H1 (cell line): ENCODE data around the gene DOCK8. TPM values are rescaled to one million over a fixed set of nuclear protein-coding genes. Genes with fewer than 3 reads are reported as not detected.

Source experiments
- CBX5 ChIP-seq: fragments of 300-800, 300-1000 bp; sonication (generic); IDR thresholded peaks from 2 replicates; pipeline ENCODE4 v1.7.1; 2016; ENCODE audit warnings: antibody characterized with exemption, low read length, low read depth
- CHD1 ChIP-seq: IDR thresholded peaks from 2 replicates; pipeline ENCODE4 v1.6.1; 2012; ENCODE audit warnings: low read depth, low read length, improper control_type of control experiment
- CREB1 ChIP-seq: IDR thresholded peaks from 2 replicates; pipeline ENCODE4 v1.6.1; 2012; ENCODE audit warnings: inconsistent platforms
- JUN ChIP-seq: IDR thresholded peaks from 2 replicates; pipeline ENCODE4 v1.6.1; 2011; ENCODE audit warnings: low read depth, mild to moderate bottlenecking, improper control_type of control experiment, low read length
- POU5F1 ChIP-seq: IDR thresholded peaks from 2 replicates; pipeline ENCODE4 v1.6.1; 2011; ENCODE audit warnings: low read depth, mild to moderate bottlenecking, low read length, moderate library complexity
- polyA plus RNA-seq, 7 experiments: library from polyadenylated mRNA; depleted of rRNA in 3 of 7; stranded (reverse) in 5 of 7; unstranded in 2 of 7; fragments of >200 nt in 5 of 7; fragments of 200-250 nt in 2 of 7; gene quantifications; 1 replicate in 5 of 7; 2 replicates in 1 of 7; 4 replicates in 1 of 7; pipeline versions ENCODE4 v1.2.1 to v1.2.3, GENCODE V29; 2011 to 2013; ENCODE audit warnings: missing spikeins in 2 of 7, mixed read lengths in 2 of 7
- total RNA-seq: library from RNA; stranded (reverse); fragmentation: NEBNext Ultra II Directional; extraction: Animal tissue kit (Norgen Biotek cat#: 25700); gene quantifications from 2 replicates; pipeline ENCODE4 v1.2.1, GENCODE V29; 2021
- TF ChIP-seq, protein P1 (sequence below), 3 experiments: IDR thresholded peaks; 1 replicate in 2 of 3; 2 replicates in 1 of 3; pipeline versions ENCODE4 v1.5.1 to v1.6.1; 2011; ENCODE audit warnings: low read length in 3 of 3, mild to moderate bottlenecking in 3 of 3, inconsistent platforms in 2 of 3, low read depth in 1 of 3, moderate library complexity in 1 of 3; ENCODE audit not compliant: insufficient read depth in 1 of 3; ENCODE audit errors: control extremely low read depth in 1 of 3

The DOCK8 gene
- total and polyA plus RNA-seq, 2 of the 8 experiments (the other 6 are each of a cell fraction or from before 2014, with no cell fraction given), result 0.57 to 2.0 TPM

DNA sequence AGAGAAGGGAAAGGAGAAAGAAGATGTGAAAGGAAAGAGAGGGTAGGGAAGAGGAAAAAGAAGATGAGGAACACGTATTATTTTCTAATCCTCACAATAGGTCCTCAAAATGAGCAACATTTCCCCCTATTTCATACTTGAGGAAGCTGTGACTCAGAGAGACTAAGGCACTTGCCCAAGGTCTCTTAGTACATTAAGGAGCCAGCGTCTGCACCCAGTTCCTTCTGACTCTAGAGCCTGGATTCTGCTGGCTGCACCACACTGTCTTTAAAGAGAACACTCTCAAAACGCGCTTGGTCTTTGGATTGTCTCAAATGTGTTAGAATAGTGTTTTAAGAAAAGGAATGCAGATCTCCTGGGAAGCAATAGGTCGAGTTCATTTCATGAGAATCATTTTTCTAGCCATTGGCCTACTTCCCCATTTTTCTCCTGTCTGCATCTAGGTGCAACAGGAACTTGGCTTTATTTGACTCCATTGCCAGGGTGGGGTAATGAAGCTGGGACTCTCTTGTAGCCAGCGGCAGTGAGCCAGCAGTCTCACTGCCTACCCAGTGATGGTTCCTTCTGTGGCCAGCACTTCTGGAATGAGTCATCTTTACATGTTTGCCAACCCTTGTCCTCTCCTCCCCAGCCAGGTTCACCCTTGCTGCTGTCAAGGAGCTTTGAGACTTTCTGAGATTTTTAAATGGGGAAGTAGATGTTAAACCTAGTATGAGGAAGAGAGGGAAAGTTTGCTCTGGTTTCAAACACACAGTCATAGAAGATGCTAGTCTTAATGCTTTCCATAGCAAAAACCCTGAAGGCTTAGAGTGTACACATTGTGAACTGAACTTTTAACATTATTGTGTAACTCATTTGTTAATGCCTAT is 82.7 kb downstream of the DOCK8 start (continued):
- TF ChIP-seq, protein P1, sequence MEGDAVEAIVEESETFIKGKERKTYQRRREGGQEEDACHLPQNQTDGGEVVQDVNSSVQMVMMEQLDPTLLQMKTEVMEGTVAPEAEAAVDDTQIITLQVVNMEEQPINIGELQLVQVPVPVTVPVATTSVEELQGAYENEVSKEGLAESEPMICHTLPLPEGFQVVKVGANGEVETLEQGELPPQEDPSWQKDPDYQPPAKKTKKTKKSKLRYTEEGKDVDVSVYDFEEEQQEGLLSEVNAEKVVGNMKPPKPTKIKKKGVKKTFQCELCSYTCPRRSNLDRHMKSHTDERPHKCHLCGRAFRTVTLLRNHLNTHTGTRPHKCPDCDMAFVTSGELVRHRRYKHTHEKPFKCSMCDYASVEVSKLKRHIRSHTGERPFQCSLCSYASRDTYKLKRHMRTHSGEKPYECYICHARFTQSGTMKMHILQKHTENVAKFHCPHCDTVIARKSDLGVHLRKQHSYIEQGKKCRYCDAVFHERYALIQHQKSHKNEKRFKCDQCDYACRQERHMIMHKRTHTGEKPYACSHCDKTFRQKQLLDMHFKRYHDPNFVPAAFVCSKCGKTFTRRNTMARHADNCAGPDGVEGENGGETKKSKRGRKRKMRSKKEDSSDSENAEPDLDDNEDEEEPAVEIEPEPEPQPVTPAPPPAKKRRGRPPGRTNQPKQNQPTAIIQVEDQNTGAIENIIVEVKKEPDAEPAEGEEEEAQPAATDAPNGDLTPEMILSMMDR (IDR thresholded peaks at IDR 0.05; ENCODE audit: control extremely low read depth in 1 of 3, insufficient read depth in 1 of 3, low read depth in 1 of 3, low read length in 3 of 3), result no peak
- TF ChIP-seq POU5F1, result no peak
- no peak for TF ChIP-seq CHD1
- no peak for TF ChIP-seq CBX5
- no peak for TF ChIP-seq CREB1
- no peak for TF ChIP-seq JUN
